ENCODE results near the gene GNPTAB.

GNPTAB gene

DNA sequence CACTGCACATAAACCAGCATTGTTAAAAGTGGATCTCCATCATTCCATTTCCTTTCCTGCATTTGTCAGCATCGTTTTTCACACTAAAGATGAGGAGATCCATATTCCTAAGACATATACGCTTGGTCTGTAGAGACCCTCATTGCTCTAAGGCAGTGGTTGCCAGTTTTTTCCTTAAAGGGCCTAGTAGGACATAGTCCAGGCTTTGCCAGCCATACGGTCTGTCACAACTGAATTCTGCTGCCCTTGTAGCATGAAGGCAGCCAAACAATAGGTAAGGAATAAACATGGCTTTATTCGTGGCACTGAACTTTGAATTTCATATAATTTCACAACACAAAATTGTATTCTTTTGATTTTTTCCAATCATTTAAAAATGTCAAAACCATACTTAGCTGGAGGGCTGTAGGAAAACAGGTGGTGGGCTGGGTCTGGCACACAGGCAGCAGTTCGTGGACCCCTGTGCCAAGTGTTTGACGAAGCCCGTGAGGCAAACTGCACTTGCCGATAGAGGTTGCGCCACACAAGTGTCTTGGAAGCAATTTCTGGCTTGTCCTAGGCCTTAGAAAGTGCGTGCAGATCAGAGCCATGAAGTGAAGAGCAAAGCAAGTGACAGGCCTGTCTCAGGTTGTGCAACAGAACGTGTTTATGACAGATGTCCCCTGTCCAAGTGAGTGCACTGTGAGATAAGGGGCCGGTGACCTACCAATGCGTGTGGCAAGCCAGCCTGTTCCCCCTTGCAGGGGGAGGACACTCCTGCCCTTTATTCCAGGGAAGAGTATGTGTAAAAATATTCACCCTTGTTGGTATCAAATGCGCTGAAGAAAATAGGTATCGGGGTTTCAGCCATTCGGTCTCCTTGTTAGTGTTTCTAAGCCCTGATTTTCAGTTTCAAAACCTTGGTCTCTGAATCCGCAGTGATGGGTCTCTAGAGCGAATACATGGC lies 134.2 kb downstream of the GNPTAB start:
- Histone ChIP-seq H3K4me1 (ENCODE audit: low read depth, poor library complexity, severe bottlenecking) (peaks cover 15% of the 10 kb centered on the region), H3K9ac (peak overlapping the region; percentile 74; the same call in 1 of the 2 replicates), H3K4me3 (IDR thresholded peaks at IDR 0.05; ENCODE audit: insufficient read depth, low read depth, low read length) (no peak overlapping the region), H3K27me3 (ENCODE audit: insufficient read depth, low read depth) (no peaks in the 10 kb centered on the region), H3K4me2 (peak overlapping the region; percentile 71), H2AFZ (ENCODE audit: low read depth) (peak overlapping the region; percentile 90), H4K20me1 (ENCODE audit: insufficient read depth) (no peaks in the 10 kb centered on the region), H3K27ac (peak overlapping the region; percentile 49), H3K36me3 (ENCODE audit: insufficient read depth) (no peaks in the 10 kb centered on the region), H3K79me2 (ENCODE audit: insufficient read depth, low read depth) (peaks cover 9% of the 10 kb centered on the region; the same call in 1 of the 2 replicates)
- TF ChIP-seq, protein P1, sequence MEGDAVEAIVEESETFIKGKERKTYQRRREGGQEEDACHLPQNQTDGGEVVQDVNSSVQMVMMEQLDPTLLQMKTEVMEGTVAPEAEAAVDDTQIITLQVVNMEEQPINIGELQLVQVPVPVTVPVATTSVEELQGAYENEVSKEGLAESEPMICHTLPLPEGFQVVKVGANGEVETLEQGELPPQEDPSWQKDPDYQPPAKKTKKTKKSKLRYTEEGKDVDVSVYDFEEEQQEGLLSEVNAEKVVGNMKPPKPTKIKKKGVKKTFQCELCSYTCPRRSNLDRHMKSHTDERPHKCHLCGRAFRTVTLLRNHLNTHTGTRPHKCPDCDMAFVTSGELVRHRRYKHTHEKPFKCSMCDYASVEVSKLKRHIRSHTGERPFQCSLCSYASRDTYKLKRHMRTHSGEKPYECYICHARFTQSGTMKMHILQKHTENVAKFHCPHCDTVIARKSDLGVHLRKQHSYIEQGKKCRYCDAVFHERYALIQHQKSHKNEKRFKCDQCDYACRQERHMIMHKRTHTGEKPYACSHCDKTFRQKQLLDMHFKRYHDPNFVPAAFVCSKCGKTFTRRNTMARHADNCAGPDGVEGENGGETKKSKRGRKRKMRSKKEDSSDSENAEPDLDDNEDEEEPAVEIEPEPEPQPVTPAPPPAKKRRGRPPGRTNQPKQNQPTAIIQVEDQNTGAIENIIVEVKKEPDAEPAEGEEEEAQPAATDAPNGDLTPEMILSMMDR (conservative IDR thresholded peaks at IDR 0.05; ENCODE audit: low read depth, low read length) = no peak

DNA sequence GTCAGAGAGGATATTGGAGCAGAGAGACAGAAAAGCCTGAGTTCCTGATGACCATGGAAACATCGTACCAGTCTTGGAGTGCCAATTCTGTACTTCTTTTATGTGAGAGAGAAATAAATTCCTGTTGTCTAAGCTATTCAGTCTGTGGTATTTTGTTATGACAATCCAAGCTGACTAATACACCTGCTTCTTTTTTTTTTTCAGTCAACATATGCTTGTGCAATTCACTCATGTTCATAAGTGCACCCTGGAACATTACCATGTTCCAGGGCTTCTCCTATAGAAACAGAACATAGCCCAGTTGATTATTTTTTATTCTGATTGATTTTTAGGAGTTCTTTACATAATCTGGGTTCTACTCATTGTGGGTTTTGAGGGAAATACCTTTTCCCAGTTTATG lies 135.1 kb downstream of the GNPTAB start:
- Histone ChIP-seq H3K4me2 (no peak overlapping the region), H3K9ac (no peak overlapping the region), H4K20me1 (ENCODE audit: insufficient read depth) (no peaks in the 10 kb centered on the region), H3K4me3 (IDR thresholded peaks at IDR 0.05; ENCODE audit: insufficient read depth, low read depth, low read length) (no peak overlapping the region), H2AFZ (ENCODE audit: low read depth) (no peak overlapping the region), H3K4me1 (ENCODE audit: low read depth, poor library complexity, severe bottlenecking) (peaks cover 15% of the 10 kb centered on the region), H3K36me3 (ENCODE audit: insufficient read depth) (no peaks in the 10 kb centered on the region), H3K27ac (no peak overlapping the region), H3K79me2 (ENCODE audit: insufficient read depth, low read depth) (peaks cover 9% of the 10 kb centered on the region; the same call in 1 of the 2 replicates), H3K27me3 (ENCODE audit: insufficient read depth, low read depth) (no peaks in the 10 kb centered on the region)
- TF ChIP-seq, protein P1 (conservative IDR thresholded peaks at IDR 0.05; ENCODE audit: low read depth, low read length) = no peak

Measured in KMS-11 (cell line).